ENCODE results near the gene ZNF579.
A peak's percentile ranks its signal among the peaks of the same experiment; 100 is the strongest.

The ZNF579 gene

GRCh38 chr19:55554741-55555152, 25.9 kb downstream of the ZNF579 start:
- H2AFZ ChIP-seq (ENCODE audit: low read length), result no peak overlapping the region
- no peak for DNase-seq
- no peak overlapping the region for H3K4me2 ChIP-seq (ENCODE audit: low read depth, low read length)
- H3K79me2 ChIP-seq (ENCODE audit: low read length), result no peaks in the 10 kb centered on the region
- no peak overlapping the region for H3K27ac ChIP-seq (ENCODE audit: low read length)
- H3K36me3 ChIP-seq (replicated peaks; ENCODE audit: insufficient read depth, low read length), result no peaks in the 10 kb centered on the region
- no peaks in the 10 kb centered on the region for H3K9me3 ChIP-seq (replicated peaks; ENCODE audit: insufficient read depth, low read length)
- H3K4me1 ChIP-seq (ENCODE audit: low read length), result no peaks in the 10 kb centered on the region
- no peak overlapping the region for H3K4me3 ChIP-seq (ENCODE audit: low read length)
- no peaks in the 10 kb centered on the region for H4K20me1 ChIP-seq (ENCODE audit: insufficient read depth, low read length)
- H3F3A ChIP-seq (ENCODE audit: insufficient read depth, low read length), result no peaks in the 10 kb centered on the region
- H3K27me3 ChIP-seq (replicated peaks; ENCODE audit: insufficient read depth, low read length), result peaks cover 92% of the 10 kb centered on the region
- no peak overlapping the region for H3K9ac ChIP-seq (ENCODE audit: low read length)
- TF ChIP-seq EZH2 (optimal IDR thresholded peaks at IDR 0.05; ENCODE audit: low read depth, low read length) (no peak), CTCF (IDR thresholded peaks at IDR 0.05; ENCODE audit: low read length) (no peak), EZH2phosphoT487 (IDR thresholded peaks at IDR 0.05; ENCODE audit: low read length) (no peak)
- no peaks in the 10 kb centered on the region for H3K9me2 ChIP-seq (replicated peaks; ENCODE audit: insufficient read depth, low read length)

GRCh38 chr19:55554302-55554701, 26.3 kb downstream of the ZNF579 start:
- no peaks in the 10 kb centered on the region for H3K4me1 ChIP-seq (ENCODE audit: low read length)
- H3F3A ChIP-seq (ENCODE audit: insufficient read depth, low read length), result no peaks in the 10 kb centered on the region
- no peak for DNase-seq
- no peak overlapping the region for H2AFZ ChIP-seq (ENCODE audit: low read length)
- H4K20me1 ChIP-seq (ENCODE audit: insufficient read depth, low read length), result no peaks in the 10 kb centered on the region
- H3K27me3 ChIP-seq (replicated peaks; ENCODE audit: insufficient read depth, low read length), result peaks cover 92% of the 10 kb centered on the region
- H3K9ac ChIP-seq (ENCODE audit: low read length), result no peak overlapping the region
- TF ChIP-seq CTCF (IDR thresholded peaks at IDR 0.05; ENCODE audit: low read length) (no peak), EZH2phosphoT487 (IDR thresholded peaks at IDR 0.05; ENCODE audit: low read length) (no peak), EZH2 (optimal IDR thresholded peaks at IDR 0.05; ENCODE audit: low read depth, low read length) (no peak)
- no peak overlapping the region for H3K4me2 ChIP-seq (ENCODE audit: low read depth, low read length)
- H3K36me3 ChIP-seq (replicated peaks; ENCODE audit: insufficient read depth, low read length), result no peaks in the 10 kb centered on the region
- no peaks in the 10 kb centered on the region for H3K9me2 ChIP-seq (replicated peaks; ENCODE audit: insufficient read depth, low read length)
- no peak overlapping the region for H3K4me3 ChIP-seq (ENCODE audit: low read length)
- H3K27ac ChIP-seq (ENCODE audit: low read length), result no peak overlapping the region
- H3K79me2 ChIP-seq (ENCODE audit: low read length), result no peaks in the 10 kb centered on the region
- H3K9me3 ChIP-seq (replicated peaks; ENCODE audit: insufficient read depth, low read length), result no peaks in the 10 kb centered on the region

- DNase-seq, result no peak
- H3K4me3 ChIP-seq (ENCODE audit: low read length), result no peak overlapping the region
- H3F3A ChIP-seq (ENCODE audit: insufficient read depth, low read length), result no peaks in the 10 kb centered on the region
- no peaks in the 10 kb centered on the region for H3K36me3 ChIP-seq (replicated peaks; ENCODE audit: insufficient read depth, low read length)
- no peaks in the 10 kb centered on the region for H3K79me2 ChIP-seq (ENCODE audit: low read length)
- H3K9ac ChIP-seq (ENCODE audit: low read length), result no peak overlapping the region
- no peaks in the 10 kb centered on the region for H4K20me1 ChIP-seq (ENCODE audit: insufficient read depth, low read length)
- TF ChIP-seq EZH2phosphoT487 (IDR thresholded peaks at IDR 0.05; ENCODE audit: low read length) (no peak), CTCF (IDR thresholded peaks at IDR 0.05; ENCODE audit: low read length) (no peak), EZH2 (optimal IDR thresholded peaks at IDR 0.05; ENCODE audit: low read depth, low read length) (no peak)
- H3K27ac ChIP-seq (ENCODE audit: low read length), result no peak overlapping the region
- peaks cover 95% of the 10 kb centered on the region for H3K27me3 ChIP-seq (replicated peaks; ENCODE audit: insufficient read depth, low read length)
- no peaks in the 10 kb centered on the region for H3K9me3 ChIP-seq (replicated peaks; ENCODE audit: insufficient read depth, low read length)
- H3K9me2 ChIP-seq (replicated peaks; ENCODE audit: insufficient read depth, low read length), result no peaks in the 10 kb centered on the region
- H2AFZ ChIP-seq (ENCODE audit: low read length), result no peak overlapping the region
- peak overlapping the region; percentile 31; the same call in 1 of the 2 replicates for H3K4me2 ChIP-seq (ENCODE audit: low read depth, low read length)
- H3K4me1 ChIP-seq (ENCODE audit: low read length), result no peaks in the 10 kb centered on the region
Measured at GRCh38 chr19:55553217-55554182, 27.1 kb downstream of the ZNF579 start.

All from MM.1S (cell line).